Fibroblast of mammary gland (primary cell): Measurements from ENCODE around the gene RNF181.

ENCODE experiments used
- DNase-seq: peaks from one replicate; pipeline ENCODE4 v3.0.0-alpha.2; 2010; ENCODE audit warnings: low read depth
- H3K4me3 ChIP-seq: 2 replicates; pipeline ENCODE4 v1.5.1; 2011; ENCODE audit warnings: low read depth, mild to moderate bottlenecking, low read length, moderate library complexity; ENCODE audit not compliant: control insufficient read depth
- TF ChIP-seq, protein P1 (sequence below): conservative IDR thresholded peaks from 2 replicates; pipeline ENCODE4 v1.5.1; 2011; ENCODE audit warnings: low read depth, low read length, inconsistent platforms; ENCODE audit not compliant: control insufficient read depth, insufficient read depth

Gene RNF181

DNA sequence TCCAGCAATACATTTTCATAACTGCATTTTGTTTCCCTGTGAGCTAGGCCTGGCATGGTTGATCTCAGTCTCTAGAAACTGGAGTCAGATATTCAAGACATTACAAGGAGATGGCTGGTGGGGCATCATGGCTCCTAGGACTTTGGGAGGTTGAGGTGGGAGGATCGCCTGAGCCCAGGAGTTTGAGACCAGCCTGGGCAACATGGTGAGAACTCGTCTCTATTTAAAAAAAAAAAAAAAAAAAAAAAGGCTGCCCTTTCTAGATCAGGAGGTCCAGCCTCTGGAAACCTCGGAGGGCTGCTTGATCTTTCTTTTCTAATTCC lies 18.5 kb upstream of the RNF181 start:
- no peak for DNase-seq
- TF ChIP-seq, protein P1, sequence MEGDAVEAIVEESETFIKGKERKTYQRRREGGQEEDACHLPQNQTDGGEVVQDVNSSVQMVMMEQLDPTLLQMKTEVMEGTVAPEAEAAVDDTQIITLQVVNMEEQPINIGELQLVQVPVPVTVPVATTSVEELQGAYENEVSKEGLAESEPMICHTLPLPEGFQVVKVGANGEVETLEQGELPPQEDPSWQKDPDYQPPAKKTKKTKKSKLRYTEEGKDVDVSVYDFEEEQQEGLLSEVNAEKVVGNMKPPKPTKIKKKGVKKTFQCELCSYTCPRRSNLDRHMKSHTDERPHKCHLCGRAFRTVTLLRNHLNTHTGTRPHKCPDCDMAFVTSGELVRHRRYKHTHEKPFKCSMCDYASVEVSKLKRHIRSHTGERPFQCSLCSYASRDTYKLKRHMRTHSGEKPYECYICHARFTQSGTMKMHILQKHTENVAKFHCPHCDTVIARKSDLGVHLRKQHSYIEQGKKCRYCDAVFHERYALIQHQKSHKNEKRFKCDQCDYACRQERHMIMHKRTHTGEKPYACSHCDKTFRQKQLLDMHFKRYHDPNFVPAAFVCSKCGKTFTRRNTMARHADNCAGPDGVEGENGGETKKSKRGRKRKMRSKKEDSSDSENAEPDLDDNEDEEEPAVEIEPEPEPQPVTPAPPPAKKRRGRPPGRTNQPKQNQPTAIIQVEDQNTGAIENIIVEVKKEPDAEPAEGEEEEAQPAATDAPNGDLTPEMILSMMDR = no peak
- no peak overlapping the region for H3K4me3 ChIP-seq

DNA sequence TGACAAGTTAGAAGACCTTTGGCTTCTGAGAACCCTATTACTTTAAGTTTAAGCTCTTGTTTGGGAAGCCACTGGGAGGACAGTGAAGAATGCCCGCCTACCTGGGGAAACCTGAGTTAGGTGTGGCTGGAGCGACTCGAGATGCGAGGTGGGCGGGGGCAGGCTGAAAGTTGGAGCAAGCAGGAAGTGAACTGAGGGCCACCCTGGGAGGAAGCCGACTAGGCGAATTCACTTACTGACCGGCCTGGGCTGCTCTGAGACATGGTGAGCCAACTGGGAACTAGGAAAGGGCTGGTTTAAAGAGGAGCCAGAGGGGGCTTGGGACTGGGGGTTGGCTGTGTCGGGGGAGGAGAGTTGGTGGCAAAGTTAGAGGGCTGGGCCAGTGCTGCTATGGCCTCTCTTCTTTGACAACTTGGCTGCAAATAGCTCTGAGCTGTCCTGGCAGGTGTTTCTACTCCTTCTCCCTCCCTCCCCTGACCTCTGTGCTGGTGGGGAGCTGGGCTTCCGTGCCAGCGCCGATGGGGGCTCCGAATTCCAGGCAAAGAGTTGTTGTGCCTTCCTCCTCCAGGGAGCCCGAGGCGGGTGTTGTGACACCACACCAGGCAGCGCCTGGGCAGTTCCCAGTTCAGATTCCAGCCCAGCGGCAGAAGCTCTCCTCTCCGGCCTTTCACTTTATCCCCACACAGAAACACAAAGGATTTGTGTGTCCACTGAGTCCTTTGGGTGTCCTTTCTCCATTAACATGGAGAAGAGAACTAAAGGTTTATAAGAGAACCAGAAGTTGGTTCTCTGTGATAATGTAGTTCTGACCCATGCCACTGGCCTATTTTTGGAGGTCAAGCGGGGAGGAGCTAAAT lies 17.9 kb upstream of the RNF181 start, which contains the start of gene VAMP8:
Gene VAMP8, plus strand, starts transcription at position 201 of the 857 bp plus-strand sequence. Its CDS starts 61 bp downstream, at position 262.
- TF ChIP-seq, protein P1 = no peak
- no peak within 1 kb of the TSS for H3K4me3 ChIP-seq
- DNase-seq = no peak

DNA sequence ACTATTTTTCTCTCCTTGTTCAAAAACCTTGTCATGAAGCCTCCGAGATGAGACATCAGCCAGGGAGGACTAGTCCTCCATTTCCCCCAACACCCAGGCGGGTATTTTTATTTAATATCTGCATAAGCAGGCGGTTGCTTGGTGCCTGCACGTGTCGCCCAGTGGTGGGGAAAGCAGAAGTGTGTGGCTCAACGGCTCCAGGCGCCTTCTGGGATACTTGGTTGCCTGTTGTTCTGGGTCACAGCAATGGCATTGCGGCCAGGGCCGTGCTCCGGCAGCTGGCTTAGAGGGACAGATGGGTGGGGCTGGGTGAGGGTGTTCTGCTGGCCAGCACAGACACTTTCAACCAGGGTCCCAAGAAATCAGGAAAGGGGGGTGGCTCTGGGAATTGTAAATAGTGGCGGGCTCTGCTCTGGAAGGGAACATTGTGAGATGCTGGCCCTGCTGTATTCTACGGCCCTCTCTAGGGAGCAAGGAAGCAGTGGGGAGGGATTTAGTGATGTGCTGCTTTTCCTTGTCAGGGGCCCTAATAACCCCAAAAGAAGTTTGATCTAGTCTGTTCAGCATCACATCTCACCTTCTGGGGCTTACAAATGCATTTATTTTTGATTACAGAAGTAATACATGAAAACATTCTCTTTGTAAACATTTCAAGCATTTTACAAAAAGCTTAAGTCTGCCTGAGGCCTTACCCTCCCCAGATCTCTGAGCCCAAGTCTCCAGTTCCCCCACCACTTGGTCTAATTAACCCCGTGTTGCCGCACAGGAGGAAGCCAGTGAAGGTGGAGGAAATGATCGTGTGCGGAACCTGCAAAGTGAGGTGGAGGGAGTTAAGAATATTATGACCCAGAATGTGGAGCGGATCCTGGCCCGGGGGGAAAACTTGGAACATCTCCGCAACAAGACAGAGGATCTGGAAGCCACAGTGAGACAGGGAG lies 17.0 kb upstream of the RNF181 start:
- TF ChIP-seq, protein P1 = no peak

DNA sequence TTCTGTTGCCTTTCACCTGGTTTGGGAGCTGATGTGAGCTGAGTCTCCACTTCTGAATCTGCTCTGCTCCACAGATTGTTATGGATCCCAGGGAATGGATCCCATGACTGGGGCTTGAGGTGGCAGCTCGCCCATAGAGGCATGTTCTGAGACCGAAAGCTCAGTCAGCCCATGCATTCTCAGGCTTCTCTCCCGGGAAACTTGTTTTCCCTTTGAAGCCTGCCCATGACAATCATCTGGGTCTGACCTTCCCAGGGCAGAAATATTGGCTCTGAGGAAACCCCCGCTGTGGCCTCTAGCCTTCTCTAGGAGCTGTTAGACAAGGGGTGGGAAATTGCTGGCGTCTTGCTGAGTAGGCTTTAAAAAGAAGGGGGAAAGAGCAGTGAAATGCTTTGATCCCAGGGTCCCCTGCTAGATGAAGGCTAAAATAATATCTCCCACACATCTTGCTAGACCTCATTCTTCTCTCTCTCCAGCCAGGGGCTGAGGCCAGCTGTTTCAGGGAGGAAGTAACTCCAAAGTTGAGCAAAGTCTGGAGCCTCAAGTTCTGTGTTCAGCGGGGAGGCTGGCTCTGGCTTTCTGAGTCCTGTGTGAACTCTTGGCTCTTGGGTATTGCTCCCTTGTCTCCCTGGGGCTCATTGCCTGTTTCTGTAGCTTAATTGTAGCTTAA lies 16.1 kb upstream of the RNF181 start:
- H3K4me3 ChIP-seq = no peak overlapping the region
- DNase-seq = no peak
- TF ChIP-seq, protein P1 = no peak

More for the DNA sequence above, 17.0 kb upstream of the RNF181 start:
- H3K4me3 ChIP-seq = no peak overlapping the region
- no peak for DNase-seq

DNA sequence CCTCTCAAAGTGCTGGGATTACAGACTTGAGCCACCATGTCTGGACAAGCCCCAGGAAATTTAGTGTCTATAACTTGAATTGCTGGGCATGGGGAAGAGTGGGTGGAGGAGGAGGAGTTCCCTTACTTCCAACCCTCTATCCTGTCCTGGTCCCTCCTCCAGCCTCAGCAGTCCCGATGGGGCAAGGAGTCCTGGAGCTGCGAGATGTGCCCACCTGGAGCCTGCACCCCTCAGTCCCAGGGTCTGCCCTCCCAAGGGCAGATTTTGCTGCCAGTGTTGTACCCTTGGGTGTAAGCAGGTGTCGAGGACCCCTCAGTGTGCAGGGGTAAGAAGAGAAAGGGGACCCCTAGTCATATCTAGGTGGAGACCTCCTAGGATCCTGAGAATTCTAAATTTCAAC lies 15.3 kb upstream of the RNF181 start:
- TF ChIP-seq, protein P1 = no peak
- no peak for DNase-seq
- H3K4me3 ChIP-seq = no peak overlapping the region

DNA sequence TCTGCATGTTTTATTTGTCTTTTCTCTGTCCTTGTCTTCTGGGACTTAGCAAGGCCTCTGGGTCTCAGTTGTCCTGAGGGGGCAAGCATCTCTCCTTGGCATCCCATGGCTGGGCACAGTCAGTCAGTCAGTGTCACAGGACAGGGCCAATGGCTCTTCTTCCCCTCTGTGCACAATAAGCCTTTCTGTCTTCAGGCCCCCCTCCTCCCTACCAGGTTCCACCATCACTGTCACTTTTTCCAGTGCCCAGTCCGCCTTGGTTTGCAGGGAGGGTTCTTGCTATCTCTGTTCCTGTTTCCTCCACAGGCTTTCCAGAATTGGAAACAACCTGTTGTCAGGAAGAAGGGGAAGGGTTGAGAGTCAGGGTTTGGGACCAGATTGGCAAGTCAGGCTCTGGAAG lies 13.1 kb upstream of the RNF181 start:
- TF ChIP-seq, protein P1 = no peak
- H3K4me3 ChIP-seq = no peak overlapping the region
- DNase-seq = no peak
